Endometrial microvascular endothelial cells (primary cell): Measurements from ENCODE around the gene SPOCK2. TPM values are rescaled to one million over a fixed set of nuclear protein-coding genes. Genes with fewer than 3 reads are reported as not detected.
"Not testable (repeated sequence)": the region's sequence is repeated elsewhere in the genome, so short reads cannot be mapped to it uniquely, and the experiment has no call there.

Experiments used
- in situ Hi-C: cut with HindIII; loops from 2 replicates; pipeline ENCODE4 v1.10.0; 2017; ENCODE audit warnings: low sequenced_read_pairs, low pct_unique_long_range_greater_than_20kb; ENCODE audit errors: inconsistent ontology term
- total RNA-seq: library from RNA; depleted of rRNA; stranded (reverse); fragments of >200 nt; gene quantifications from one replicate; pipeline ENCODE4 v1.2.3, GENCODE V29; 2015; ENCODE audit errors: inconsistent ontology term

The SPOCK2 gene
- total RNA-seq, 1 donor from 2014 or later, result 7.1 TPM

DNA sequence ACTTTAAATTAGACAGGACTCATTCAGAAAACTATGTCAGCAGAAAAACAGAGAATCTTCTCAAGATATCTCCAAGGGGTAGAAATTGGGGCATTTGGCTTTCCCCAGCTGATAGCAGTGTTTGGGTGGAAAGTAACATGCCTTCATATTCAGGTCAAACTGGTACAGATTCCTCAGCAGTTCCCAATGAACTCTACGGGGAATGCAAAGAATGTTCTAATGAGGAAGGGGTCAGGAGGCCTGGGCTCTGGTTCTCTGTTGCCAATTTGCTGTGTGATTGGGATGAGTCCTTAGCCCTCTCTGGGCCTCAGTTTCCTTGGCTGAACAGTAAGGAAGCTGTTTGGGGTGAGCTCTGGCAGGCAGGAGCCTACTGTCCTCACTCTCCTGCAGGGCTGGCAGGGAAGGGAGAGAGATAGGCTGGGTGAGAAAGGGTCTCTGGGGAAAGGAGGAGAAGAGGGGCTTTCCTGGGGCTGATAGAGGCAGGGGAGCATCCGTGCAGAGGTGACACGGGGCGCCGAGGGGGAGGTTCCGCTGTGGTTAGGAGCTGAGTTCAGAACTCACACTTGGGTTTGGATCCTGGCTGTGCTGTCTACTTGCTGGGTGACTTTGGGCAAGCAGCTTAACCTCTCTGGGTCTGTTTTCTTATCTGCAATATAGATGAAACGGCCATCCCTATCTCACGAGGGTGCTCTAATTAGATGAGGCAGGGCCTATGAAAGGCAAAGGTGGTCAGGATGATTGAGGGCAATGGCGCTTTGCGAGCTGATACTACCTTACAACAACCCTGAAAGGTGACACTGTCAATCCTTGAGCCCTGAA lies 45.1 kb downstream of the SPOCK2 start:
- in situ Hi-C loops, result no loop called here

- in situ Hi-C loops, result no loop called here
Measured at GRCh38 chr10:72041491-72041890, 46.9 kb downstream of the SPOCK2 start.

GRCh38 chr10:72039377-72039776 lies 49.0 kb downstream of the SPOCK2 start:
- in situ Hi-C loops, result no loop called here

GRCh38 chr10:72038458-72039001 lies 49.8 kb downstream of the SPOCK2 start:
- in situ Hi-C loops, result no loop called here

- in situ Hi-C loops, result no loop called here
Measured at GRCh38 chr10:72037811-72038210, 50.5 kb downstream of the SPOCK2 start.

DNA sequence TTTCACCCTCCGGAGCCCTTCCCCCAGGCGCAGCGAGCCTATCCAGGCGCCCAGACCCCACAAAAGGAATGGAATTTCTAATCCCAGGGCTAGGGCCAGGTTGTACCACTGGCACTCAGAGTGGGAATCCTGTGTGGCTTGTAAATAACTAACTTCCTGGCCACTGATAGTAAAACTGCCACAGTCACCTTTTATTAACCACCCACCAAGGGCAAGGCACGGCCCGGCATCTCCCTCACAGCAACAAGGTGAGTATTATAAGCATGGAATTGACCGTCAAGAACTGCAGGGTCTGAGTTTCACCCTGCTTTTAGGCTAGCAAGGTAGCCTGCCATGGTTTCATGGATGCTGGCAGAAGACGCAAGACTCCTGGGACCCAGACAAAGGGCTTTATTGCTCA lies 51.1 kb downstream of the SPOCK2 start:
- in situ Hi-C loops, result no loop called here

DNA sequence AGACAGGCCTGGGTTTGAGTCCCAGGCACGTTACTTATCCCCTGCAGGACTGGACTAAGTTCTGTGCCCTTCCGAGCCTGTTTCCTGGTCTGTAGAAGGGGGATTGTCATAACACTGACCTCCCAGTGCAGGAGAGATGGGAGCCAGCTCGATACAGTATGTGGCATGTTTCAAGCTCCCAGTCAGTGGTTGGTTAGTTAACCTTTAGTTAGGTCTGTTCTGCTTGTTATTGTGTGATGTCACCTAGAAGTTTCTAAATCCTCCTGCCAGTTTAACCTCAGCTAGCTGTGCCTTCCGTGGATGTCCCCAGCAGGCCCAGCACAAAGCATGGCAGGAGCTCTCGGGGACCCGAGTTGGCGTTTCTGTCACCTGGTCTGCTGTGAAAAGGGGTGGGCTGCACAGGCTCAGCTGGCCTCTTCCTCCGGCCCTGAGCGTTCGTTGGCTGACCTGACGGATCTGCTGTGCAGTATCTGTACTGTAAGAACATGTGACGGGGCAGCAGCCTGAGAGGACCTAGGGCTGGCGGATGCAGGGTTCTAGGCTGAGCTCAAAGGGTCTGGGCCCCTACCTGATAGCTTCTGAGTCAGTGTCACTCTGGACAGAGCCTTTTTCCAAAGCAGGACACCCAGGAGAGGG lies 53.0 kb downstream of the SPOCK2 start:
- in situ Hi-C loops, result no loop called here

DNA sequence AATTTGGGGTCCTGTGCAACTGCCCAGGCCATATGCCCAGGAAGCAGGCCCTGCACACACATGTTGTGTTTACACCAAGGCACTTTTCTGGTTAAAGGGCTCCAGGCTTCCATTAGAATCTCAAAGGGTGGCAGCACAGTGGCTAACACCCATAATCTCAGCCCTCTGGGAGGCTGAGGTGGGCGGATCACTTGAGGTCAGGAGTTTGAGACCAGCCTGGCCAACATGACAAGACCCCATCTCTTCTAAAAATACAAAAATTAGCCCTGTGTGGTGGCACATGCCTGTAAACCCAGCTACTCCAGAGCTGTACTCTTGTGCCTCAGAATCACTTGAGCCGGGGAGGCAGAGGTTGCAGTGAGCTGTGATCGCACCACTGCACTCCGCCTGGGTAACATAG lies 53.6 kb downstream of the SPOCK2 start:
- in situ Hi-C loops, result no loop called here

DNA sequence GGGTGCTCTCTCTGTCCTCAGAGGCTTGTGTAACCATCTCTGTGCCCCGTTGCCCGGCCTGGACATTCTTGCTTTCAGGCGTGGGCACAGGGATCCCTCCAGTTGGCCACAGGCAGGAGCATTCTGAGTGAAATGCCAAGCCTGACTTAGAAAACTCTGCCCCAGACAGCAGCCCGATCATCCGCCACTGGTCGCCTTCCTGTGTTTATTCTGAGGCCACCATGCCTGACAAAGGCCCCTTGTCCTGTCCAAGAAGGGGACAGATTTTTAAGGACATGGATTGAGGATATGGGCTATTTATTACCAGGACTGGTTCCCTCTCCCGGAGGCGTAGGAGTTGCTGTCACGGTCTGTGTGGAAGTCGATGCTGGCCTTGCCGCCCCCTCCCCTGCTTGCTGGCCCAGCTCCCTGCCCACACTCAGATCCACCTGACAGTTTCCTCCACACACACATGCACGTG lies 54.3 kb downstream of the SPOCK2 start:
- in situ Hi-C loops, result no loop called here

GRCh38 chr10:72032409-72033162 lies 55.8 kb downstream of the SPOCK2 start:
- in situ Hi-C loops, result not testable (repeated sequence)

- in situ Hi-C loops, result no loop called here
Measured at GRCh38 chr10:72031706-72032105, 56.6 kb downstream of the SPOCK2 start.

- in situ Hi-C loops, result no loop called here
Measured at GRCh38 chr10:72030762-72031543, 57.4 kb downstream of the SPOCK2 start.

DNA sequence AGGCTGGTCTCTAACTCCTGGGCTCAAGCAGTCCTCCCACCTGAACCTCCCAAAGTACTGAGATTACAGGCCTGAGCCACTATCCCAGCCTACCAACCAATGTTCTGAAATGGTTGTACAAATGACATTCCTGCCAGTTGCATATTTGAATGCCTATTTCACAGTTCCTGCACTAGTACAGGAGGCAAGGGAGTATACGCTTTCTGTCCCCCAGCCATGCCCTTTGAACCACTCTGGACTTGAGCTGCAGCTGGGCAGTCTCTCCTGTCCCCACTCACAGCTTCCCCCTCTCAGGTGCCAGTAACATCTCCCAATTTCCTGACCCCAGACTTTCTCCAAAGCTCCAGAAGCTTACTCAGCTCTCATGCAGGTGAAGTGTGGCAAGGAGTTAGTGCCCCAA lies 58.9 kb downstream of the SPOCK2 start:
- in situ Hi-C loops, result no loop called here

- in situ Hi-C loops, result no loop called here
Measured at GRCh38 chr10:72027498-72027897, 60.9 kb downstream of the SPOCK2 start.

- in situ Hi-C loops, result no loop called here
Measured at GRCh38 chr10:72026278-72027111, 61.9 kb downstream of the SPOCK2 start.

- in situ Hi-C loops, result no loop called here
Measured at GRCh38 chr10:72025832-72026231, 62.5 kb downstream of the SPOCK2 start.

GRCh38 chr10:72025400-72025799 lies 63.0 kb downstream of the SPOCK2 start:
- in situ Hi-C loops, result no loop called here

- in situ Hi-C loops, result no loop called here
Measured at GRCh38 chr10:72024596-72024995, 63.8 kb downstream of the SPOCK2 start.
